WERI-Rb-1 (cell line): ENCODE data around the gene HSPB1.
A peak's percentile ranks its signal among the peaks of the same experiment; 100 is the strongest.

ENCODE experiments used
- DNase-seq: peaks from one replicate; pipeline ENCODE4 v3.0.0-alpha.2; 2020
- H3K27ac ChIP-seq: fragments of 250-450 bp; sonication (Bioruptor Pico); 2 replicates; pipeline ENCODE4 v1.5.1; 2020; ENCODE audit warnings: mild to moderate bottlenecking, moderate library complexity
- H3K27me3 ChIP-seq: fragments of 250-450 bp; sonication (Bioruptor Pico); 2 replicates; pipeline ENCODE4 v1.5.1; 2021; ENCODE audit warnings: mild to moderate bottlenecking, low read depth, moderate library complexity; ENCODE audit not compliant: insufficient read depth, severe bottlenecking
- H3K36me3 ChIP-seq: fragments of 250-450 bp; sonication (Bioruptor Pico); 2 replicates; pipeline ENCODE4 v1.5.1; 2020; ENCODE audit warnings: mild to moderate bottlenecking, moderate library complexity
- H3K4me3 ChIP-seq: 2 replicates; pipeline ENCODE4 v1.5.1; 2011; ENCODE audit warnings: low read depth, mild to moderate bottlenecking, control low read depth, low read length
- H3K9me3 ChIP-seq: fragments of 250-450 bp; sonication (Bioruptor Pico); 2 replicates; pipeline ENCODE4 v1.5.1; 2021; ENCODE audit warnings: mild to moderate bottlenecking, moderate library complexity; ENCODE audit not compliant: severe bottlenecking
- TF ChIP-seq, protein P1 (sequence below): IDR thresholded peaks from 2 replicates; pipeline ENCODE4 v1.5.1; 2011; ENCODE audit warnings: low read depth, mild to moderate bottlenecking, control low read depth, inconsistent platforms, low read length

The HSPB1 gene

DNA sequence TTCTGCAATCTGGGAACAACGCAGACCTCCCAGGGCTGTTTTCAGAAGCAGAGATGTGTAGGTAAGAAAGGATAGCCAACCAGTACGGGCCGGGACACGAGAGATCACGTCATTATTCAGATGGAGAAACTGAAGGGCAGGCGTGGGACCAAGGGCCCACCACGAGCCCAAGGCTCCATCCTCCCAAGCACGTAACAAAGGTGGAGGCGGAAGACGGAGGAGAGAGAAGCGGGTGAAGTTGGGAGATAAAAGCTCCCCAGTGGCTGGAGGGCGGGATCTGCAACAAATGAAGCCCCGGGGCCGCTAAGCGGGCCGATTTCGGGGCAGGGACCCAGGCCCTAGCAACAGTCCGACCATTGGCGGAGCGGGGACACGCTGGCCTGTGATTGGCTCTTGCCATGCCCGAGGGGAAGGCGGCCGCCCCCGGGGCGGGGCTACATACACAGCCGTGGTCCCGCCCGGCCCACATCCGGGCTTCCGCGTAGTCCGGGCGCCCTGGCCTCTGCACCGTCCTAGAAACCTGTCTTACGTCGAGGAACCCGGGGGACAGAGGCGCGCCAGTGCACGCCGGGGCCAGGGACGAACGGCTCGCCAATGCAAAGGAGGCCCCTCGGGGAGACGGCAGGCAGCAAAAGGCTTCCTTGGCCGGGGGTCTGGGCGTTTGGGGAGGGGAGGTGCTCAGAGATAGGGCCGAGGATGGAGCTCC is 15.5 kb downstream of the HSPB1 start:
- Histone ChIP-seq H3K4me3 (peak overlapping the region; percentile 59), H3K36me3 (no peaks in the 10 kb centered on the region), H3K27me3 (no peaks in the 10 kb centered on the region), H3K27ac (peak overlapping the region; percentile 81), H3K9me3 (no peaks in the 10 kb centered on the region)
- TF ChIP-seq, protein P1, sequence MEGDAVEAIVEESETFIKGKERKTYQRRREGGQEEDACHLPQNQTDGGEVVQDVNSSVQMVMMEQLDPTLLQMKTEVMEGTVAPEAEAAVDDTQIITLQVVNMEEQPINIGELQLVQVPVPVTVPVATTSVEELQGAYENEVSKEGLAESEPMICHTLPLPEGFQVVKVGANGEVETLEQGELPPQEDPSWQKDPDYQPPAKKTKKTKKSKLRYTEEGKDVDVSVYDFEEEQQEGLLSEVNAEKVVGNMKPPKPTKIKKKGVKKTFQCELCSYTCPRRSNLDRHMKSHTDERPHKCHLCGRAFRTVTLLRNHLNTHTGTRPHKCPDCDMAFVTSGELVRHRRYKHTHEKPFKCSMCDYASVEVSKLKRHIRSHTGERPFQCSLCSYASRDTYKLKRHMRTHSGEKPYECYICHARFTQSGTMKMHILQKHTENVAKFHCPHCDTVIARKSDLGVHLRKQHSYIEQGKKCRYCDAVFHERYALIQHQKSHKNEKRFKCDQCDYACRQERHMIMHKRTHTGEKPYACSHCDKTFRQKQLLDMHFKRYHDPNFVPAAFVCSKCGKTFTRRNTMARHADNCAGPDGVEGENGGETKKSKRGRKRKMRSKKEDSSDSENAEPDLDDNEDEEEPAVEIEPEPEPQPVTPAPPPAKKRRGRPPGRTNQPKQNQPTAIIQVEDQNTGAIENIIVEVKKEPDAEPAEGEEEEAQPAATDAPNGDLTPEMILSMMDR: no peak
- peak; percentile 98 for DNase-seq

- DNase-seq: peak; percentile 77
- no peaks in the 10 kb centered on the region for H3K9me3 ChIP-seq
- peak overlapping the region; percentile 59 for H3K4me3 ChIP-seq
- no peaks in the 10 kb centered on the region for H3K27me3 ChIP-seq
- H3K36me3 ChIP-seq: peaks cover 2% of the 10 kb centered on the region; the same call in 1 of the 2 replicates
- H3K27ac ChIP-seq: peak overlapping the region; percentile 81
- TF ChIP-seq, protein P1: peak; percentile 32; the same call in 1 of the 2 replicates
Observed at GRCh38 chr7:76318488-76319353, 16.2 kb downstream of the HSPB1 start.

GRCh38 chr7:76325092-76325491 is 22.6 kb downstream of the HSPB1 start:
- Histone ChIP-seq H3K27me3 (no peaks in the 10 kb centered on the region), H3K9me3 (no peaks in the 10 kb centered on the region), H3K4me3 (no peak overlapping the region), H3K36me3 (peaks cover 57% of the 10 kb centered on the region), H3K27ac (no peak overlapping the region)
- DNase-seq: no peak
- TF ChIP-seq, protein P1: no peak

DNA sequence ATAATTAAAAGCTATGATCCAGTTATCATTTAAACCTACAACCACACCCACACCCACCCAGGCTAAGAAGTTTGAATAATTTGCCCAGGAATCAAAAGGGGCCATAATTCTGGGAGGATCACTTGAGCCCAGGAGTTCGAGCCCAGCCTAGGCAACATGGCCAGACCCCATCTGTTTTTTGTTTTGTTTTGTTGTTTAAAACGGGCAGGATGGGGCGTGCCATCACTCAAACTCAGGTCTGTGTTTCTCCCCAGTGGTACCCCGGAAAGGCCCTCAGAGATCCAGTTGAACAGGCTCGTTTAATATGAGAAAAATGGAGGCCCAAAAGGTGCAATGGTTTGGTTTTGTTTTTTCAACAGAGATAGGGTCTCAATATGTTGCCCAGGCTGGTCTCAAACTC is 23.3 kb downstream of the HSPB1 start:
- Histone ChIP-seq H3K36me3 (peaks cover 64% of the 10 kb centered on the region), H3K27ac (no peak overlapping the region), H3K4me3 (no peak overlapping the region), H3K27me3 (no peaks in the 10 kb centered on the region), H3K9me3 (no peaks in the 10 kb centered on the region)
- TF ChIP-seq, protein P1: no peak
- no peak for DNase-seq

GRCh38 chr7:76326646-76327233 is 24.3 kb downstream of the HSPB1 start:
- TF ChIP-seq, protein P1: no peak
- H3K27me3 ChIP-seq: no peaks in the 10 kb centered on the region
- no peaks in the 10 kb centered on the region for H3K9me3 ChIP-seq
- no peak for DNase-seq
- H3K36me3 ChIP-seq: peaks cover 70% of the 10 kb centered on the region
- no peak overlapping the region for H3K27ac ChIP-seq
- no peak overlapping the region for H3K4me3 ChIP-seq
